ENCODE data around the gene ZMYND11. TPM values are rescaled to one million over a fixed set of nuclear protein-coding genes. Genes with fewer than 3 reads are reported as not detected.

ZMYND11 gene
- total RNA-seq, 1 experiment from 2014 or later = 37.5 TPM

GRCh38 chr10:232878-233277 is 97.6 kb downstream of the ZMYND11 start:
- no TSS peak for BruUV-seq (replicated peaks)
- ATAC-seq (no peak), DNase-seq (ENCODE audit: low read depth, low spot score) (no peak)
- intact Hi-C loops (cut with micrococcal nuclease; ENCODE audit: unreplicated experiment) = no loop called here
- Histone ChIP-seq H3K27ac (ENCODE audit: low read length) (no peak overlapping the region), H3K36me3 (ENCODE audit: control insufficient read depth, insufficient read depth, low read length) (no peaks in the 10 kb centered on the region; the same call in 1 of the 2 replicates), H3K4me1 (ENCODE audit: control insufficient read depth, insufficient read depth, low read length) (no peaks in the 10 kb centered on the region), H3K4me3 (ENCODE audit: low read depth in 2 of 2, low read length in 2 of 2) (no peak overlapping the region), H3K27me3 (ENCODE audit: control insufficient read depth, insufficient read depth, low read length) (no peaks in the 10 kb centered on the region), H3K9me3 (ENCODE audit: control insufficient read depth, insufficient read depth, low read depth, low read length) (no peaks in the 10 kb centered on the region)
- CTCF ChIA-PET = no interaction called here
- TF ChIP-seq TCF7L2 (IDR thresholded peaks at IDR 0.05; ENCODE audit: low read depth, low read length) = no peak
- no peak for TF ChIP-seq SIN3A (IDR thresholded peaks at IDR 0.05; ENCODE audit: borderline replicate concordance, insufficient read depth, low read depth, low read length)
- TF ChIP-seq REST (IDR thresholded peaks at IDR 0.05; ENCODE audit: insufficient read depth in 1 of 2, low read depth in 2 of 2, low read length in 1 of 2) = no peak
- no peak for TF ChIP-seq CTCF (IDR thresholded peaks at IDR 0.05)
- no peak for TF ChIP-seq POLR2AphosphoS5 (IDR thresholded peaks at IDR 0.05; ENCODE audit: low read depth, low read length)
- in situ Hi-C loops (cut with HindIII; ENCODE audit: low pct_unique_long_range_greater_than_20kb, low sequenced_read_pairs) = no loop called here
- POLR2A ChIA-PET = no interaction called here

GRCh38 chr10:234708-235406 is 99.6 kb downstream of the ZMYND11 start:
- Histone ChIP-seq H3K4me3 (ENCODE audit: low read depth in 2 of 2, low read length in 2 of 2) (no peak overlapping the region), H3K4me1 (ENCODE audit: control insufficient read depth, insufficient read depth, low read length) (no peaks in the 10 kb centered on the region), H3K27ac (ENCODE audit: low read length) (no peak overlapping the region), H3K36me3 (ENCODE audit: control insufficient read depth, insufficient read depth, low read length) (no peaks in the 10 kb centered on the region; the same call in 1 of the 2 replicates), H3K9me3 (ENCODE audit: control insufficient read depth, insufficient read depth, low read depth, low read length) (no peaks in the 10 kb centered on the region), H3K27me3 (ENCODE audit: control insufficient read depth, insufficient read depth, low read length) (no peaks in the 10 kb centered on the region)
- TF ChIP-seq CTCF (IDR thresholded peaks at IDR 0.05) = no peak
- TF ChIP-seq SIN3A (IDR thresholded peaks at IDR 0.05; ENCODE audit: borderline replicate concordance, insufficient read depth, low read depth, low read length) = no peak
- TF ChIP-seq POLR2AphosphoS5 (IDR thresholded peaks at IDR 0.05; ENCODE audit: low read depth, low read length) = no peak
- CTCF ChIA-PET = no interaction called here
- intact Hi-C loops (cut with micrococcal nuclease; ENCODE audit: unreplicated experiment) (no loop called here), in situ Hi-C loops (cut with HindIII; ENCODE audit: low pct_unique_long_range_greater_than_20kb, low sequenced_read_pairs) (no loop called here)
- no TSS peak for BruUV-seq (replicated peaks)
- POLR2A ChIA-PET = no interaction called here
- ATAC-seq = no peak
- DNase-seq (ENCODE audit: low read depth, low spot score) = no peak

All from Panc1 (cell line).